T-helper 1 cell treated with Interleukin-12 subunit alpha and Interleukin-12 subunit beta and Interleukin-4 antibody, amounts not matched to agents 30 μg/mL and 1 μg/mL, for 36 hours (primary cell): ENCODE data around the gene OTUB2.

ENCODE experiments used
- H3K27ac Mint-ChIP-seq: one replicate; pipeline ENCODE4 v1.8.0; 2021; ENCODE audit warnings: mild to moderate bottlenecking, mixed read lengths
- H3K27me3 Mint-ChIP-seq: one replicate; pipeline ENCODE4 v1.8.0; 2021; ENCODE audit warnings: low read depth, mixed read lengths
- H3K36me3 Mint-ChIP-seq: one replicate; pipeline ENCODE4 v1.8.0; 2021; ENCODE audit warnings: low read depth, mixed read lengths
- H3K4me1 Mint-ChIP-seq: one replicate; pipeline ENCODE4 v1.8.0; 2021; ENCODE audit warnings: low read depth, mixed read lengths
- H3K4me3 Mint-ChIP-seq: one replicate; pipeline ENCODE4 v1.8.0; 2021; ENCODE audit warnings: mild to moderate bottlenecking, moderate library complexity, mixed read lengths
- H3K9me3 Mint-ChIP-seq: one replicate; pipeline ENCODE4 v1.8.0; 2021; ENCODE audit warnings: mixed read lengths

Gene OTUB2

DNA sequence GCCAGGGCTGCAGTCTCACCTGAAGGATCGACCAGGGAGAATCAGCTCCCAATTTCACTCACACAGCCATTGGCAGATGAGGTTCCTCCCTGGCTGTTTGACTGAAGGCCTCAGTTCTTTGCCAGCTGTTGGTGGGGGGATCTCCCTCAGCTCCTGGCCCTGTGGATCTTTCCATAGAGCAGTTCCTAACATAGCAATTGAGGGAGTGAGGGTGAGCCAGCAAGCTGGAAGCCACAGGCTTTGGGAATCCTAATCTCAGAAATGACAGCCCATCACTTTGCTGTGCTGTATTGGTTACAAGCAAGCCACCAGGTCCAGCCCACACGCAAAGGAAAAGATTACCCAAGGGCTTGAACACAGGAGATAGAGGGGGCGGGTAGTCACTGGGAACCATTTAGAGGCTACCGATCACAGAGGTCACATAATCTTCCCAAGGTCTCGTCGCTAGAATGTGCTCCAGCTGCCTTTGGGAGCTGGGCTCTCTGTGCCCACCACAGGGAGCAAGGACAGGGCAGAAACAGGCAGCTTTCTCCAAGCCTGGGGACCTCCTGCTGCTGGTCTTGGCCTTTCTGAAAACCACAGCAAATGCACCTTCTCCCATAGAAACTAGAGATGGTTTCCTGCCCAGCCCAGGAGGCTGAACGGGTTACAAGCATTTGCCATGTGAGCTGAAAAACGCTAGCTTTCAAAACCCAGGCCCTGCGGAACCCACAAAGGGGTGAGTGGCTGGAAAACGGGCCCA, 4.6 kb upstream of the OTUB2 start:
- H3K36me3 Mint-ChIP-seq = no peaks in the 10 kb centered on the region
- H3K4me1 Mint-ChIP-seq = peaks cover 40% of the 10 kb centered on the region
- peaks cover 19% of the 10 kb centered on the region for H3K27me3 Mint-ChIP-seq
- H3K4me3 Mint-ChIP-seq = peak overlapping the region; percentile 13
- peak overlapping the region; percentile 56 for H3K27ac Mint-ChIP-seq
- no peaks in the 10 kb centered on the region for H3K9me3 Mint-ChIP-seq

DNA sequence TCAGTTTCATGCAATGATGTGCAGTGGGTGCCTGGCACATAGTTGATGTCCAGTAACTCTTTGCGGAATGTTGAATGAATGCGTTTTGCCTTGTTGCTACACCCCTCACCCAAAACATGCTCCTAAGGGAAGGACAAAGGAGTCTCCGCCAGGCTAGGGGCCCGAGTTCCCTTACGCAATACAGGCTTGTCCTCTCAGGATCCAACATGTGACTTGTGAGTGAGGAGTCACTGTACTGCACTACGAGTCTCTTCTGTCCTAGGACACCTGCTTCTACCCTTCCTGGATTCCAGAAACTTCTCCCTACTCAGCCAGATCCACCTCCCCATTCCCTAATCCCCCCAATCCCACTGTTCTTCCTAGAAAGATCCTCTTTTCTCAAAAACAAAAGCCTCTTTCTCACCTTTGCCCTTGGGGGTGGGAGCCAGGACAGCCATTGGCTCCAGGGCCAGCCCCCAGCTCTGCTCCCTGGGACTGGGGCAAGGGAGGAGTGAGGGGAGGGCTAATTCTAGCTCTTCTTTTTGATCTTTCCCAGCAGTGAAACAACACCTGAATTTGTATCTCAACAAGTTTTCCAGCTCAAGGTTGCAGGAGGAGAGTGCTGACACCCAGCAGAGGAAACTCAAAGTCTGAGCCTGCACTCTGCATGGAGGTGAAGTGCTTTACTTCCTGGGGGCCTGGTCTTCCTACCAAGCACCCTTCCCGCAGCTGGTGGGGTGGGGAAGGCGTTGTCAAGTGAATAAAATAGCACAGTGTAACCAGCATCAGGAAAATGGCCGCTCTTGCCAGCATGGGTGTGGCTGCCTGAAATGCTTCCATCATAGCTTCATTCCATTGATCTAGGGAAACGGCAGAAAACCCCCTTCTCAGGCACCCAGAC, 3.4 kb upstream of the OTUB2 start:
- H3K9me3 Mint-ChIP-seq = no peaks in the 10 kb centered on the region
- H3K27me3 Mint-ChIP-seq = peaks cover 17% of the 10 kb centered on the region
- H3K4me1 Mint-ChIP-seq = peaks cover 40% of the 10 kb centered on the region
- H3K36me3 Mint-ChIP-seq = no peaks in the 10 kb centered on the region
- peak overlapping the region; percentile 68 for H3K27ac Mint-ChIP-seq
- H3K4me3 Mint-ChIP-seq = no peak overlapping the region

DNA sequence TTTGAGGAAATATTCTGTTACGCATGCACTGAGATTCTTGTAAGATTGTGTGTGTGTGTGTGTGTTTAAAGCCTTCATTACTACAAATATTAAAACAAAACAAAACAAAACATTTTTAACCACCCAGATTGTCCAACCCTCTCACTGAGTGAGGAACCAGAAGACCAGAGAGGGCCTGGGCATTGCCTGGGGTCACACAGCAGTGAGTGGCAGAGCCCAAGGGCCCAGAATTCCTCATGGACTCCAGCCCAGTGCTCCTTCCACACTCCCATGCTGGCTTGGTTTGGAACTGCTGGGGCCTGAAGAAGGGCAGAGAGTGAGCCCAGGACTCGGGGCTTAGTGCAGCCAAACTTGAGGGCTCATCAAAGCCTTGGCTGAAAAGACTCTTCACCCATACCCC, 1.6 kb upstream of the OTUB2 start:
- Mint-ChIP-seq H3K36me3 (no peaks in the 10 kb centered on the region), H3K4me1 (peaks cover 50% of the 10 kb centered on the region), H3K9me3 (no peaks in the 10 kb centered on the region), H3K4me3 (no peak overlapping the region), H3K27me3 (peaks cover 11% of the 10 kb centered on the region), H3K27ac (no peak overlapping the region)

DNA sequence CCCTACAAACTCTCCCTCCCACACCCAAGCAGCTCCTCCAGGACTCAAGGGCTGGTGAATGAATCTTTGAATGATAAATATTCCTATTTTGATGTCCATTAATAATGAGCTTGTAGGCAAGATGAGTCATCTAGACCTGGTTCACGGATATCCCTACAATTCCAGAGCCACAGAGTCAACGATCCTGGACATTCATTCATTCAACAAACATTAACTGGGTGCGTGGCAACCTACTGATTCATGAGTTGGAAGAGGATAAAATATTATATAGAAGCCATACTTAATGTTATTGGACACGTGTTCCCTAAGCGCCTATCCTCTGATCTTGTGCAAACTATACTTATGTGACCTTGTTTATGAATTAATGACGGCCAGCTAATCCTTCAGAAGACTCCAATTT, 420 bp upstream of the OTUB2 start:
- H3K27ac Mint-ChIP-seq = no peak overlapping the region
- peaks cover 43% of the 10 kb centered on the region for H3K4me1 Mint-ChIP-seq
- H3K4me3 Mint-ChIP-seq = peak overlapping the region; percentile 70

DNA sequence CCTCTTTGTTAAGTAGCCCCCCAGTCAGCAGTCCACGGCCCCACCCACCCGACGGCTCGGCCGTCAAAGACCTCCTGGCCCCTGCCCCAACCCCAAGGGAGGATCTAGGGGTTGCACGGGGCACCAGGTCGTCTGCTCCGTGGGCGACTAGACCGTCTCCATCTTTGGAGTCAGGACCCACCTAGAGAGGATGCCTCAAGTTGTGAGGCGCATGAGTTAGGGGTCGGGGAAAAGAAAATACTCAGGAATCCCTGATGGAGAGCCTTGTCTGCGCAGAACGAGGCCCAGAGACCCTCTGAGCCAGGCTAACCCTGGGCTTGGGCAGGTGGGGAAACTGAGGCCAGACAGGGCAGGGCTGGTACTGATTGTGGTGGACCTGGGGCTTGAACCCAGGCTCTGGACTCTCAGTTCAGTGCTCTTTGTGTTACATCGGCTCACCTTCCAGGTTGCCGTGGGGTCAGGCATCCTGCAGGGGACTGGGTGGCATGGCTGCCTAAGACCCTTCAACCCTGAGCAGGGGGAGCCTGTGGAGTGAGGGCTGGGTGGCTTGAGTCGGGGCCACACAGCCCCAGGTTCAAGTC, 839 bp downstream of the OTUB2 start:
- no peak overlapping the region for H3K27ac Mint-ChIP-seq
- no peaks in the 10 kb centered on the region for H3K9me3 Mint-ChIP-seq
- H3K4me3 Mint-ChIP-seq = peak overlapping the region; percentile 32
- H3K27me3 Mint-ChIP-seq = peaks cover 6% of the 10 kb centered on the region
- no peaks in the 10 kb centered on the region for H3K36me3 Mint-ChIP-seq
- H3K4me1 Mint-ChIP-seq = peaks cover 31% of the 10 kb centered on the region

More for the DNA sequence above, 420 bp upstream of the OTUB2 start:
- H3K27me3 Mint-ChIP-seq = peaks cover 6% of the 10 kb centered on the region
- no peaks in the 10 kb centered on the region for H3K36me3 Mint-ChIP-seq
- no peaks in the 10 kb centered on the region for H3K9me3 Mint-ChIP-seq

DNA sequence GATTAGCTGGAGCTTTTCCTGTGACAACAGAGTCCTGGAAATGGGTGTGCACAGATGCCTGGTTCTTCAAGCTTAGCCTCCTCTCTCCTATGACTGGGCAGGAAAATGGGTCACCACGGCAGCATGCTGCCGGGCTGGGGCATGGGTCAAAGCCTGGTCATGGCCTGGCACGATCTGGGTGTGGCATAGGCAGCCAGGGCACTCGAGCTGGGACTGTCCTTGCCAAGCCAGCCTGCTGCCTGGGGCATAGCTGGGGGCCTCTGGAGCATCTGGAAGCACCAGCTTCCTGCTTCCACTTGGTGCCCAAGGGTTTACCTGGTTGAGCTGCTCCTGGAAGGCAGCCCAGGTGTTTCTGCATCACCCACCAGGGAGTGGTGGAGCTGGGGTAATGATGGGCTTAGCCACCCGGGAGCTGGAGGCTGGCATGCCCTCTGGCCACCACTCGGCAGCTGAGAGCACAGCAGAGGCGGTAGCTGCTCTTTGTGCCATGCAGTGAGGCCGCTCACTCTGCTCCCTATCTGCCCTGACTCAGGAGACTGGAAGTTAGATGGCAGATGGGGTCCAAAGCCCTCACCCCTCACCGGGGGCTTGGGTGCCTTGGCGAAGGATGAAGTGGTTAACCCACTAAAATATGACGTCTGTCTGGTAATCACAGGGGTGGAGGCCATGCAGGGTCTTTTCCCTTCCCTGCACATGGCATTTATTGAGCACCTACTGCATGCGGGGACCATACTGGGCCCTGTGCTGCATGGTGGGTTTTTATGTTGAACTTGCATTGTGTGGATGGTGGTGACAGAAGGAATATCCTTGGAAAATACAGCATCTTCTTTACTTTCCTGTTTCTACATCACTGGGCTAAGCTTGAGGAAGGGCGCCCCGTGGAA, 1.7 kb downstream of the OTUB2 start:
- Mint-ChIP-seq H3K4me3 (peak overlapping the region; percentile 54), H3K4me1 (peaks cover 22% of the 10 kb centered on the region), H3K9me3 (no peaks in the 10 kb centered on the region), H3K36me3 (no peaks in the 10 kb centered on the region), H3K27me3 (peaks cover 6% of the 10 kb centered on the region), H3K27ac (peak overlapping the region; percentile 21)

DNA sequence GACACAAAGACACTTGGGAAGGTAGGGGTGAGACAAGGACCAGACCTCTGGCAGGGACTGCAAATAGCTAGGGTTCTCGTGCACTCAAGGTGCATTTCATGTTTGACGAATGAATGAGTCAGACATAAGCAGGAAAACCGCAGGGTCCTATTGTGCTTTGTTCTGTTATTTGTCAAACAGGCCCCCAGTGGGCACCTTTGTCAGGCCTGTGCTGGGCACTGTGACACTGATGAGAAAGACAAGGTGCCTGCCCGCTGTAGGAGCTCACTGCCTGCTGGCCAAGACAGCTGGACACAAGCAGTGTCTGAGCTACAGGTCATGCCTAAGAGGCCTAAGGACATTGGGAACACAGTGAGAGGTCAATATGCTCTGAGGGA, 2.3 kb downstream of the OTUB2 start:
- Mint-ChIP-seq H3K4me3 (peak overlapping the region; percentile 54), H3K9me3 (no peaks in the 10 kb centered on the region), H3K27ac (peak overlapping the region; percentile 14), H3K27me3 (peaks cover 3% of the 10 kb centered on the region), H3K36me3 (no peaks in the 10 kb centered on the region), H3K4me1 (peaks cover 16% of the 10 kb centered on the region)

DNA sequence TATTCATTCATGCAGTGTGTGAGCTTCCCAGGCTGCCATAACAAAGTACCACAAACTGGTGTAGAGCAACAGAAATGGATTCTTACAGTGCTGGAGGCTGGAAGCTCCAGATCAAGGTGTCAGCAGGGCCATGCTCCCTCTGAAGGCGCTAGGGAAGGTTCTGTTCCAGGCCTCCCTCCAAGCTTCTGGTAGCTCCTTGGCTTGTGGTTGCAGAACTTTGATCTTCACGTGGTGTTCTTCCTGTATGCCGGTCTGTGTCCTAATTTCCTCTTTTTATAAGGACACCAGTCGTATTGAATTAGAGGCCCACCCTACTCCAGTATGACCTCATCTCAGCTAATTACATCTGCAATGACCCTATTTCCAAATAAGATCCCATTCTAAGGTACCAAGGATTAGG, 3.1 kb downstream of the OTUB2 start:
- Mint-ChIP-seq H3K27me3 (no peaks in the 10 kb centered on the region), H3K9me3 (no peaks in the 10 kb centered on the region), H3K27ac (no peak overlapping the region), H3K4me1 (peaks cover 16% of the 10 kb centered on the region), H3K4me3 (no peak overlapping the region), H3K36me3 (no peaks in the 10 kb centered on the region)

DNA sequence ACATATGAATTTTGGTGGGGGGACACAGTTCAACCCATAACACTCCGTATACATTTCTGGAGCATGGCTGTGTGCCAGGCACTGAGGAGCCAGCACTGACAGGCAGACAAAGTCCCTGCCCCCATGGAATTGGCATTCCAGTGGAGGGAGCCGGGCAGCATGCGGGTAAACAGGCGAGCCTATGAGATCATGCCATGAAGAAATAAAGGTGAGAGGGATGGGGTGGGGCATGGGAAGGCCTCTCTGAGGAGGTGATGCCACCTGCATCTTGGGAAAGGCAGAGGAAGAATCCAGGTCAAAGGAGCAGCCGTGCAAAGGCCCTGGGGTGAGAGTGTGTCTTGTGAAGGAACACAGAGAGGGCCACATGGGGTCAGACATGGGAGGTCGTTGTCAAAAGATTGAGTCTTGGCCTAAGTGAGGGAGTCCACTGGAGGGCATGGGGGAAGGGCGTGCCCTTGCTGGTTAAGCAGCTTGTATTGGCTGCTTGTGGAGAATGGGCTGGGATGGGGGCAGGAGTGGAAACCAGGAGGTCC, 3.6 kb downstream of the OTUB2 start:
- H3K4me3 Mint-ChIP-seq = no peak overlapping the region
- no peaks in the 10 kb centered on the region for H3K36me3 Mint-ChIP-seq
- H3K27ac Mint-ChIP-seq = no peak overlapping the region
- H3K27me3 Mint-ChIP-seq = no peaks in the 10 kb centered on the region
- peaks cover 16% of the 10 kb centered on the region for H3K4me1 Mint-ChIP-seq
- no peaks in the 10 kb centered on the region for H3K9me3 Mint-ChIP-seq

DNA sequence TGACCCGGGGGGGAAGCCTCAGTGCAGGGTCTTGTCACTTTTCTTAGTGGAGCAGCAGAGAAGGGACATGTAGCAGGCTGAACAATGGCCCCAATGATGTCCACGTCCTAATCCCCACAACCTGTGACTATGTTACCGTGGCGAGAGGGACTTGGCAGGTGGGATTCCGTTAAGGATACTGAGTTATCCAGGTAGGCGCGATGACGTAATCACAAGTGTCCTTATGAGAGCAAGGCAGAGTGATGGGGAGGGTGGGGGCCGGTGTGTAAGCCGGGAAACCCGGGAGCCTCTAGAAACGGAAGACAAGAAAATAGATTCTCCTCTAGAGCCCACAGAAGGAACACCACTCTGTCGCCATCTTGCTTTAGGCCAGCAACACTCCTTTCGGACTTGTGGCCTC, 4.4 kb downstream of the OTUB2 start:
- no peak overlapping the region for H3K27ac Mint-ChIP-seq

DNA sequence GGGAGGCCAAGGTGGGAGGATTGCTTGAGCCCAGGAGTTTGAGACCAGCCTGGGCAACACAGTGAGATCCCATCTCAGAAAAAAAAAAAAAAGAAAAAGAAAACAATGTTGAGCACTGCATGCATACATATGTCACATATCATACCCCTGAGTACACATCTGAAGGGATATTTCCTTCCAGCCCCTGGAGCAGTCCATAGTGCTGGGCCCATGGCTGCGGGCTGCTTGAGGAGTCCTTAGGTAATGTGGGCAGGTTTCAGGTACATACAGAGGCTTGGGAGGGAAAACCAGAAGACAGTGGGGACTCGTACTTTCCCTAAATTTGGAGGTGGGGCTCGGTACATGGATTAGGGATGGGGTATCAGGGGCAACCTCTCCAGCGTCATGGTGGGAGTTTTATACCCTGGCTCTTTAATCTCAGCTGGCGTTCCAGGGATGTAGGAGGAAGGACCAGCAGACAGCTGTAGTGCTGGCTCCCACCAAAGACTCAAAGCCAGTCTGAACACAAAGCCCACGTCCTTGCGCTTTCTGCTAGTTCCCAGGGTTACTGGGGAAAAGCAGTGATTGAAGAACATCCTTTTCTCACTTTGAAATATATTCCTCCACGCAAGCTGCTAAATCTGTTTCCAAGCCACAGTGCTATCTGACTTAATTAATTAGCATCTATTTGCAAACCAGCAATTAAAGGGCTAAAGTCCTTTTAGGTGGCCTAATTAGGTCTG, 5.2 kb downstream of the OTUB2 start:
- no peaks in the 10 kb centered on the region for H3K27me3 Mint-ChIP-seq
- H3K4me1 Mint-ChIP-seq = peaks cover 12% of the 10 kb centered on the region
- no peak overlapping the region for H3K4me3 Mint-ChIP-seq
- no peaks in the 10 kb centered on the region for H3K36me3 Mint-ChIP-seq
- no peaks in the 10 kb centered on the region for H3K9me3 Mint-ChIP-seq
- no peak overlapping the region for H3K27ac Mint-ChIP-seq

More for the DNA sequence above, 4.4 kb downstream of the OTUB2 start:
- H3K27me3 Mint-ChIP-seq = no peaks in the 10 kb centered on the region
- peaks cover 16% of the 10 kb centered on the region for H3K4me1 Mint-ChIP-seq
- no peaks in the 10 kb centered on the region for H3K9me3 Mint-ChIP-seq
- no peak overlapping the region for H3K4me3 Mint-ChIP-seq
- no peaks in the 10 kb centered on the region for H3K36me3 Mint-ChIP-seq

DNA sequence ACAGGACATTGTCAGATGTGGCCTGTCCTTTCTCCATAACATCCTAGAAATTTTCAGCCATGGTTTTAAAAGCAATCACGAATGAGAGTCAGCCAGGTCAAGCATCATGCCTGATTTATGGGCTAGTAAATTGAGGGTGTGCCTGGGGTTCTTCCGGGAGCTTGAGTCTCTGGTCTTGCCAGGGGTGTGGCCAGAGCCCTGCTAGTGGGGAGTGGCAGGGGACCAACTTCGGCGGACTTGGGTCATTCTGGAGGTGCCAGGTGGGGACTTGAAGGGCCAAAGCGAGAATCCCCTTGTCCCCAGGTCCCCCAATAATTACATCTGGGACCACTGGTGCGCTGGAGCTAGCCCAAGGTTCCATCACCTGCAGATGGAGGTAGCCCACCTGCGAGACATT, 5.7 kb downstream of the OTUB2 start:
- no peaks in the 10 kb centered on the region for H3K27me3 Mint-ChIP-seq
- no peak overlapping the region for H3K27ac Mint-ChIP-seq
- H3K4me1 Mint-ChIP-seq = peaks cover 18% of the 10 kb centered on the region
- no peaks in the 10 kb centered on the region for H3K9me3 Mint-ChIP-seq
- no peaks in the 10 kb centered on the region for H3K36me3 Mint-ChIP-seq
- H3K4me3 Mint-ChIP-seq = no peak overlapping the region

DNA sequence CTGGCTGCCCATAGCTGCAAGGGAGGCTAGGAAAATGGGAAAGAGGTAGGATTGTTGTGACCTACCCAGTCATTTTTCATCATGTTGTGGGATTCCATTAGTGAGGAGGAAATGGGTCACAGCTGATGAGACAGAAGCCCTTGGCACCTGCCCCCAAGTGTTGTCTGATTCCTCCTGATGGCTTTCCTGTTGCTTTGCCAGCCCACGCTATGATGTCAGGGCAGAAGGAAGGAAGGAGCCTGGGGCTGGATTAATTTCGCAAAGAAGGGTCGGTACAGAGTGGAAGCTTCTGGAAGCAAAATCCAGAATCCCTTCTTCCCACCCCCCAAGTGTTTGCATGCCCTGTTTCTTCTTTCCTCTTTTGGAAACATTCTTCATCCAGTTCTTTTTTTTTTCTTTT, 8.7 kb downstream of the OTUB2 start:
- Mint-ChIP-seq H3K36me3 (no peaks in the 10 kb centered on the region), H3K4me1 (peaks cover 6% of the 10 kb centered on the region), H3K27me3 (no peaks in the 10 kb centered on the region), H3K4me3 (no peak overlapping the region), H3K9me3 (no peaks in the 10 kb centered on the region), H3K27ac (no peak overlapping the region)
